KOPT-K1 (cell line): ENCODE data around the gene RXRA.

Experiments used
- H3K27ac ChIP-seq: fragments of 200-600 bp; sonication (generic); 2 replicates; pipeline ENCODE4 v1.5.1; 2016; ENCODE audit warnings: antibody characterized with exemption, mild to moderate bottlenecking, low read depth, low read length; ENCODE audit not compliant: poor library complexity, severe bottlenecking
- H3K36me3 ChIP-seq: fragments of 200-600 bp; sonication (generic); 2 replicates; pipeline ENCODE4 v1.5.1; 2017; ENCODE audit warnings: antibody characterized with exemption, mild to moderate bottlenecking, low read length, moderate library complexity; ENCODE audit not compliant: insufficient read depth
- H3K9me3 ChIP-seq: fragments of 200-600 bp; sonication (generic); 2 replicates; pipeline ENCODE4 v1.5.1; 2017; ENCODE audit warnings: antibody characterized with exemption, low read length, mild to moderate bottlenecking; ENCODE audit not compliant: insufficient read depth, poor library complexity, severe bottlenecking

The RXRA gene

GRCh38 chr9:134323741-134324358, 2.4 kb upstream of the RXRA start:
- no peak overlapping the region for H3K27ac ChIP-seq

GRCh38 chr9:134324359-134325095, 1.7 kb upstream of the RXRA start:
- Histone ChIP-seq H3K27ac (no peak overlapping the region), H3K36me3 (no peaks in the 10 kb centered on the region), H3K9me3 (no peaks in the 10 kb centered on the region)

More at GRCh38 chr9:134323741-134324358, 2.4 kb upstream of the RXRA start:
- no peaks in the 10 kb centered on the region for H3K9me3 ChIP-seq
- no peaks in the 10 kb centered on the region for H3K36me3 ChIP-seq

DNA sequence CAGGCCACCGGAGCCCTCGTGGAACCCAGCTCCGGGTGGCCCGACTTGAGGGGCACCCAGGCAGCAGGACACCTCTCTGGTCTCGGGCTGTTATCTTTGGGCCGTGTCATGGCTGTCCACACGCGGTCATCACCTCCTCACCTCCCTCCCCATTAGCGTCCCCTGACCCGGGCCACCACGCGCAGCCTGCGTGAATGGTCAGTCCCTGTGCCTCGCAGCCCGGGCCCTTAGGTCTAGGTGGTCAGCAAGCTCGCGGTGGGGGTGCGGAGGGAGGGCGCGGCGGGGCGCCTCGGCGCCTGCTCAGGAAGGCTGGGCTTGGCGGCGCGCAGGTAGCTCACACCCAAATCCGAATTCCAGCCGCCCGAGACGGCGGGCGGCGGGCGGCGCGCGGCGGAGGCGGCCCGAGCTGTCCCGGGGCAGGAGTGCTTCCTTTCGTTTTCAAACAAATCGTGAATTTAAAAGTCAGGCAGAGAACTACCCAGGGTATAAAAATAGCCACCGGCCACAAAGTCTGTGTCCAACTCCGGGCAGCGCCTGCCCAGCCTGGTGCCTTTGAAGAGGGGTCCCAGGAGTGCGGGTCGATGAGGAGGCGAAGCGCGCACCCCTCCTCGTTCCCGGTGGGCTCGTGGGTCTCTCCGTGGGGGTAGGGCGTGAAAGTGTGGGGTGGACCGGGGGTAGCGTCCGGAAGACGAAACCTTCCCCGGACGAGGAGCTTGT, 1.0 kb upstream of the RXRA start:
- no peak overlapping the region for H3K27ac ChIP-seq
- H3K36me3 ChIP-seq: no peaks in the 10 kb centered on the region
- H3K9me3 ChIP-seq: no peaks in the 10 kb centered on the region

GRCh38 chr9:134326724-134327601, 708 bp downstream of the RXRA start:
- no peaks in the 10 kb centered on the region for H3K9me3 ChIP-seq
- no peak overlapping the region for H3K27ac ChIP-seq
- H3K36me3 ChIP-seq: no peaks in the 10 kb centered on the region

GRCh38 chr9:134327671-134328231, 1.5 kb downstream of the RXRA start:
- Histone ChIP-seq H3K36me3 (no peaks in the 10 kb centered on the region), H3K27ac (no peak overlapping the region), H3K9me3 (no peaks in the 10 kb centered on the region)

GRCh38 chr9:134328341-134328840, 2.1 kb downstream of the RXRA start:
- Histone ChIP-seq H3K27ac (no peak overlapping the region), H3K9me3 (no peaks in the 10 kb centered on the region), H3K36me3 (no peaks in the 10 kb centered on the region)

GRCh38 chr9:134328841-134329575, 2.8 kb downstream of the RXRA start:
- no peaks in the 10 kb centered on the region for H3K36me3 ChIP-seq
- H3K27ac ChIP-seq: no peak overlapping the region
- no peaks in the 10 kb centered on the region for H3K9me3 ChIP-seq

DNA sequence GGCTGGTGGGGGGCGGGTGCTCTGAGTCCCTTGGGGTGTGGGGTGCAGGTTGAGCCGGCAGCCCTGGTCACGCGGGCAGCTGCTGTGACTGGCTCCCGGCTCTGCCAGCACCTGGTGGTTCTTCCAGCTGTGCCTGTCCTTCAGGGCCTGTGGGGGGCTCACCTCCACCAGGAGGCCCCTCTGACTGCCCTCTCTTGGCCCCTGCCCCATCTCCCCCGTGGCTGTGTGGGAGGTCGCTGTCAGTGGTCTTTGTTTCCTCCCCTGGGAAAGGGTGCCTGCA, 3.3 kb downstream of the RXRA start:
- no peaks in the 10 kb centered on the region for H3K36me3 ChIP-seq
- H3K9me3 ChIP-seq: no peaks in the 10 kb centered on the region
- H3K27ac ChIP-seq: no peak overlapping the region

DNA sequence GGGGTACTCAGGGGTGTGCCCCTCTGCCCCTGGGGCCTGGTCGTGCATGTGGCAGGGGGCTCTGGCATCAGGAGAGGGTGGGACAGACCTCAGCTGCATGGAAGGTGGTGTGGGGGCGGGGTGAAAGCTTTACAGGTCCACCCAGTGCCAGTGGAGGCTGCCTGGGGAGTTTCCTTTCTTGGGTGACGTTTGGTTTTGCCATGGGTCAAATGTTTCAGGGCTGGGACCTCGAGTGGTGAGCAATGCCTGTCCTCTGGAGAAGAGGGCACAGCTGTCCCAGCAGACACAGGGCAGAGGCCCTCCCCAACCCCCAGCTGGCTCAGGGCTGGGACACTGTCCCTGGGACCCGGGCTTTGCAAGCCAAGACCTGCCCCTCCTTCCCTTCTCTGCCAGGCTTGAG, 3.6 kb downstream of the RXRA start:
- Histone ChIP-seq H3K27ac (no peak overlapping the region), H3K36me3 (no peaks in the 10 kb centered on the region), H3K9me3 (no peaks in the 10 kb centered on the region)

DNA sequence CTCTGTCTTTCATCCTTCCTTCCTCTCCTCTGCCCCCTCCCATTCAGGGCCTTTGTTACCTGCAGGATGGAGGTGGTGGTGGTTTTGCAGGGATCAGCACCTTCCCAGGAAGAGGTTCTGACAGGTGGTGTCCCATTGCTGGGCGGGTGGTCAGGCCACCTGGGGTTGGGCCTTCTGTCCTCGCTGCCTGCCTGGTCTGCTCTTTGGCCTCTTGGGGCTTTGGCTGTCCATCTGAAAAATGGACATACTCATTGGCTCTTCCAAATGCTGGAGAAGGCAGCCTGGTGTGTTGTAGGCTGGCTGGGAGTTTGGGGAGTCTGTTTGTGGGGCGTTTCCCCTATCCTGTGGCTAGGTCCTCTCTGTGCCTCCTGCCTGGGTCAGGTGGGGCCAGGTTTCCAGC, 4.3 kb downstream of the RXRA start:
- Histone ChIP-seq H3K27ac (no peak overlapping the region), H3K36me3 (no peaks in the 10 kb centered on the region), H3K9me3 (no peaks in the 10 kb centered on the region)

DNA sequence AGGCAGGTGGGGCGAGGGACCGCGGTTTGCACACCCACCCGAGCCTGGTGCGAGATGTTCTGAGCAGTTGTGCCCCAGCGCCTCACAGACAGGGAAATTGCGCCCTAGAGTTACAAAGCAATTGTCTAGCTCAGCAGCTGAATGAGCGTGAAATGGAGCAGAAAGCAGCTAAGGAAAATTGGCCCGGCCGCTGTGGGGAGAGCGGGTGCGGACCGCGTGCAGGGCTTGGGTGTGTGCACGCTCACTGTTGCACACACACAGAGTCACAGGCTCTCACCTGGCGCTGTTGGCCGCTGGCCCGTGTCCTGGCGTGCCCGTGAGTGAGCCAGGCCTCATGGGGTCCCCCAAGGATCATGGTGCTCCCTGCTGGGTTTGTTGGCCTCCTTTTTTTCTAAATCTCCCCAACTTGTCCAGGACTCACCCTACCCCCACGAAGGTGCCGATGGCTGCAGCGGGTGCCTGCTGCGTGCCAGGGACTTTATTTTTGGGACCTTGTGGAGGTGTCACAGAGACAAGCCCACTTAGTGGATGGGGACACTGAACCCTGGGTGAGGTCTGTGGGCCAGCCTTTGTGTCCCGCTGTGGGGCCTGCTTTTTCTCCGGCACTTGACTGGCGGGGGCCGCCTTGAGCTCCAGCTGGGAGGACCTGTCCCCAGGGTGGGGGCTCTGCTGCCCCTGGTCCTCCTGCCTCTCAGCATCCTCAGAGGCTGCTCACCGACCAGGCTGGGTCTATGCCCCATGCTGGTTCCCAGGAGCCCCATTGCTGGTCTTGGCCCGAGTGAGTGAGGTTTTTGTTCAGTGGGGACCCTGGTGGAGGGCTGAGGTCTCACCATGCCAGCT, 5.2 kb downstream of the RXRA start:
- no peak overlapping the region for H3K27ac ChIP-seq
- H3K36me3 ChIP-seq: no peaks in the 10 kb centered on the region
- no peaks in the 10 kb centered on the region for H3K9me3 ChIP-seq

DNA sequence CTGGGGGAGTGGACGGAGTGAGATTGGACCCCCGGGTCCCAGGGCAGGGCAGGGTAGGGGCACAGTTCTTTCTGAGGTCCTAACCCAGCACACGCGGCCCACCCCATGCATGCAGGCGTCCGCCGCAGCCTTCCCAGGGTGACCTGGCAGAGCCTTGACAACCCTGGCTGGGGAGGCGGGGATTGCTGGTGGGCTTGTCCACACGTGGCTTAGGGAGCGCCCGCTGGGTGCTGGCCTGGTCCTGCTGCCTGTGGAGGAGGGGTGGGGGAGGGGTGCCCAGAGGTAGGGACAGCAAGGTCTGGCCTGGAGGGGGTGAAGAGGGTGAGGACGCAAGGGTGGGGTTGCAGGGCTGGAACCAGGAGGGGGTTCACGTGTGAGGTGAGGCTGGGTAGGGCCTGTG, 6.0 kb downstream of the RXRA start:
- Histone ChIP-seq H3K9me3 (no peaks in the 10 kb centered on the region), H3K27ac (no peak overlapping the region), H3K36me3 (no peaks in the 10 kb centered on the region)

DNA sequence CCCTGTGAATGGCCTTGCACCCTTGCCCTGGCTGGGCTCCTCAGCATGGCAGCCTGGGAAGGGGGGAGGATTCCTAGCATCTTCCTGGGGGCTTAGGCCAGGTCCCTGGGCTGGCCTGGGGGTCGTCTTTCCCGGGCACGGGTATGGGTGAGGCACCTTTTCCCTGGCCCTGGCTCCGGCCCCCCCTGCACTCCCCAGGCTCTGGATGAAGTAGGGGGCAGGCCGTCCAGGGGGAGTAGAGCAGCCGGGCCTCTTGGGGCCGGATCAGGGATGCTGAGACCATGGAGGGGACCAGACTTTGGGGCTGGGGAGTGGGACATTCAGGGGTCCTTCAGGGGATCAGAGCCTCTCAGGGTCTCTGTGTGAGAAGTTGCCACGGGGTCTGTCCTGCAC, 6.6 kb downstream of the RXRA start:
- H3K9me3 ChIP-seq: no peaks in the 10 kb centered on the region
- H3K27ac ChIP-seq: no peak overlapping the region
- H3K36me3 ChIP-seq: no peaks in the 10 kb centered on the region
